CD4-positive, CD25-positive, alpha-beta regulatory T cell (primary cell): ENCODE data around the gene ATG9A. TPM values are rescaled to one million over a fixed set of nuclear protein-coding genes. Genes with fewer than 3 reads are reported as not detected.
A peak's percentile ranks its signal among the peaks of the same experiment; 100 is the strongest.

ENCODE experiments used
- ATAC-seq, 2 donors: fragments of 150-1000 bp; cut with Tn5 transposase; one replicate each; pipeline ENCODE4 v1.10.0; 2021; ENCODE audit warnings: low read depth in 2 of 2, moderate number of reproducible peaks in 2 of 2, moderate library complexity in 1 of 2
- DNase-seq, 3 donors: peaks; one replicate each; pipeline versions ENCODE4 v3.0.0 to v3.0.0-alpha.2; 2012 to 2022; ENCODE audit warnings: mixed read lengths in 1 of 3
- H3K27ac ChIP-seq: one replicate; pipeline ENCODE4 v1.7.0; 2013; ENCODE audit warnings: mild to moderate bottlenecking, low read length; ENCODE audit not compliant: insufficient read depth, poor library complexity, severe bottlenecking
- H3K27me3 ChIP-seq: one replicate; pipeline ENCODE4 v1.7.0; 2013; ENCODE audit warnings: low read length; ENCODE audit not compliant: control insufficient read depth, insufficient read depth
- H3K36me3 ChIP-seq: one replicate; pipeline ENCODE4 v1.7.0; 2013; ENCODE audit warnings: mild to moderate bottlenecking, low read length, moderate library complexity; ENCODE audit not compliant: control insufficient read depth, insufficient read depth
- H3K4me1 ChIP-seq: 2 replicates; pipeline ENCODE4 v1.7.0; 2013; ENCODE audit warnings: mild to moderate bottlenecking, low read length; ENCODE audit not compliant: insufficient read depth, control insufficient read depth, poor library complexity, severe bottlenecking
- H3K4me3 ChIP-seq: one replicate; pipeline ENCODE4 v1.7.0; 2013; ENCODE audit warnings: low read depth, mild to moderate bottlenecking, low read length, moderate library complexity
- H3K9me3 ChIP-seq, 2 experiments: 1 replicate in 1 of 2; 2 replicates in 1 of 2; pipeline ENCODE4 v1.7.0; 2013; ENCODE audit warnings: low read length in 2 of 2, mild to moderate bottlenecking in 1 of 2, moderate library complexity in 1 of 2; ENCODE audit not compliant: control insufficient read depth in 2 of 2
- H3K27ac Mint-ChIP-seq, 3 donors: one replicate each; pipeline ENCODE4 v1.8.0; 2020 to 2022; ENCODE audit warnings: mild to moderate bottlenecking in 3 of 3, mixed read lengths in 3 of 3, moderate library complexity in 2 of 3
- H3K27me3 Mint-ChIP-seq: one replicate; pipeline ENCODE4 v1.8.0; 2022; ENCODE audit warnings: mild to moderate bottlenecking, mixed read lengths
- H3K36me3 Mint-ChIP-seq: one replicate; pipeline ENCODE4 v1.8.0; 2020; ENCODE audit warnings: mixed read lengths
- H3K4me1 Mint-ChIP-seq, 4 donors: one replicate each; pipeline ENCODE4 v1.8.0; 2020 to 2022; ENCODE audit warnings: mixed read lengths in 4 of 4, mild to moderate bottlenecking in 1 of 4
- H3K4me3 Mint-ChIP-seq, 4 donors: one replicate each; pipeline ENCODE4 v1.8.0; 2020 to 2022; ENCODE audit warnings: mild to moderate bottlenecking in 4 of 4, mixed read lengths in 4 of 4, moderate library complexity in 3 of 4
- H3K9me3 Mint-ChIP-seq, 7 donors: one replicate each; pipeline ENCODE4 v1.8.0; 2020 to 2022; ENCODE audit warnings: mixed read lengths in 7 of 7, mild to moderate bottlenecking in 3 of 7, moderate library complexity in 2 of 7
- polyA plus RNA-seq, 4 donors: library from polyadenylated mRNA; unstranded; fragments of 300-500 nt; fragmentation: Illumina TruSeq; gene quantifications; one replicate each; pipeline ENCODE4 v1.2.3, GENCODE V29; 2021
- total RNA-seq: library from RNA; stranded (reverse); gene quantifications from one replicate; pipeline ENCODE4 v1.2.3, GENCODE V29; 2022

ATG9A gene
- total and polyA plus RNA-seq, 5 donors from 2014 or later: 18.7 to 68.0 (median 19.1) TPM

DNA sequence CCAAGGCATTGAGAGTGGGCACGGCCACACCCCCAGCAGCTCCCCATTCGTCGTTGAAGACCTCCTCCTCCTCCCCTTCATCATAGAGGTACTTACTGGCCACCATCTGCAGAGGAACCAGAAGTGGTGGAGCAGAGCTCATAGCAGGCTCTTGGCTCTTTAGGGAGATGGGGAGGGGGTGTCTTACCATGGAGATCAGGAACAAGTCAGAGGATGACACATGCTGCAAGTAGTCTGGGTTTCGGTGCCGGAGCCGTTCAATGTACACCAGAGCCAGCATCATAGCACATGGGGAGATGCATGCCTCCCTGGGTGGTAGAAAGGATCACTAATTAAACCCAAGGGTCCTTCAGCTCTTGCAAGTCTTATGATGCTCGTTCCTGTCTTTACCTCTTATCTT lies 54.6 kb downstream of the ATG9A start:
- peak overlapping the region; percentile 30 for H3K4me3 ChIP-seq
- peaks cover 61% of the 10 kb centered on the region for H3K4me1 ChIP-seq
- no peak overlapping the region for H3K27ac ChIP-seq
- H3K9me3 ChIP-seq: no peaks in the 10 kb centered on the region
- no peaks in the 10 kb centered on the region for H3K27me3 ChIP-seq
- no peak for DNase-seq
- H3K9me3 Mint-ChIP-seq: no peaks in the 10 kb centered on the region
- peaks cover 11% of the 10 kb centered on the region for H3K36me3 Mint-ChIP-seq
- peak overlapping the region in 2 of 3 donors; percentile 85 to 99 for H3K27ac Mint-ChIP-seq
- ATAC-seq: no peak
- peaks cover 11% of the 10 kb centered on the region for H3K27me3 Mint-ChIP-seq
- peaks cover 20 to 63% (median 40%) of the 10 kb centered on the region in 4 donors for H3K4me1 Mint-ChIP-seq
- H3K4me3 Mint-ChIP-seq: peak overlapping the region; percentile 89 to 97 (median 94)
- peaks cover 38% of the 10 kb centered on the region for H3K36me3 ChIP-seq

DNA sequence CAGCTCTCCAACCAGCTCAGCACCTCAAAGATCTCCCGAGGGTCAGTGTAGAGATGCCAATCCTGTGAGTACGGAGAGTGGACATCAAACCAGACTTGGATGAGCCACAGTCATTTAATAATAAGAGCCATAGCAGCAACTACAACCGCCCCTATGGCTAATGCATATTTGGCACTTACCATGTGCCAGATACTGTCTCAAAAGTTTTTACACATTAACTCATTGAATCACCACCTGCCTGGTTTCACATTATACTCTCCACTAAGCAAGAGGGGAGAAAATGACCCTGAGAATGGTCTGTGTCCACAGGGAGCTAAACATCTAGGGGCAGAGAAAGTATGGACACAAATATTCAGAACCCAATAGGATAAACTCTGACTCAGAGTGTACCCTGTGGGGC lies 55.3 kb downstream of the ATG9A start:
- H3K27ac Mint-ChIP-seq: peak overlapping the region; percentile 63 to 89 (median 80)
- peaks cover 11% of the 10 kb centered on the region for H3K27me3 Mint-ChIP-seq
- no peak for DNase-seq
- peak overlapping the region; percentile 47 to 97 (median 87) for H3K4me3 Mint-ChIP-seq
- no peaks in the 10 kb centered on the region for H3K27me3 ChIP-seq
- peaks cover 16 to 56% (median 35%) of the 10 kb centered on the region in 4 donors for H3K4me1 Mint-ChIP-seq
- H3K9me3 ChIP-seq: no peaks in the 10 kb centered on the region
- H3K36me3 ChIP-seq: peaks cover 36% of the 10 kb centered on the region
- peaks cover 11% of the 10 kb centered on the region for H3K36me3 Mint-ChIP-seq
- no peak overlapping the region for H3K4me3 ChIP-seq
- no peaks in the 10 kb centered on the region for H3K9me3 Mint-ChIP-seq
- H3K27ac ChIP-seq: no peak overlapping the region
- peaks cover 55% of the 10 kb centered on the region for H3K4me1 ChIP-seq
- no peak for ATAC-seq

DNA sequence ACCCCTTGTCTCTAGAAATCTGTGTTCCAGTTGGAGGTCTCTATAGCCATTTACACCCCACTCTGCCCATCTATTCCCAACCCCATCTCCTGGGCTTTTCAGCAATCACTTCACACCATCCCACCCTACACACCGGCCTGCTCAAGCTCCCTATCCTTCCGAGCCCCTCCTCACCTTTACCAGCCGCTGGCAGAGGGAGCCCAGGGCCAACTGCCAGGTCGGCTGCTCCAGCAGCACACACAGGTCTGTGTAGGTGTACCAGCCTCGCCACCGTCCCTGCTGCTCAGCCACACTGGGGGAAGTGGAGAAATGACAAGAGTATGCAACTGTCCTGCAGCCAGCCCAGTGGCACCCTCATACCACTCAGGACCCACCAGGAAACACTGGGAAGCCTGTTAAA lies 56.3 kb downstream of the ATG9A start:
- Histone ChIP-seq H3K4me1 (peaks cover 47% of the 10 kb centered on the region), H3K4me3 (no peak overlapping the region), H3K27ac (no peak overlapping the region), H3K27me3 (no peaks in the 10 kb centered on the region), H3K36me3 (peaks cover 36% of the 10 kb centered on the region), H3K9me3 (no peaks in the 10 kb centered on the region)
- Mint-ChIP-seq H3K27me3 (peaks cover 11% of the 10 kb centered on the region), H3K36me3 (peaks cover 11% of the 10 kb centered on the region), H3K4me3 (no peak overlapping the region), H3K9me3 (no peaks in the 10 kb centered on the region), H3K4me1 (peaks cover 12 to 51% (median 32%) of the 10 kb centered on the region in 4 donors), H3K27ac (peak overlapping the region in 2 of 3 donors; percentile 12 to 82)
- DNase-seq (no peak), ATAC-seq (no peak)

DNA sequence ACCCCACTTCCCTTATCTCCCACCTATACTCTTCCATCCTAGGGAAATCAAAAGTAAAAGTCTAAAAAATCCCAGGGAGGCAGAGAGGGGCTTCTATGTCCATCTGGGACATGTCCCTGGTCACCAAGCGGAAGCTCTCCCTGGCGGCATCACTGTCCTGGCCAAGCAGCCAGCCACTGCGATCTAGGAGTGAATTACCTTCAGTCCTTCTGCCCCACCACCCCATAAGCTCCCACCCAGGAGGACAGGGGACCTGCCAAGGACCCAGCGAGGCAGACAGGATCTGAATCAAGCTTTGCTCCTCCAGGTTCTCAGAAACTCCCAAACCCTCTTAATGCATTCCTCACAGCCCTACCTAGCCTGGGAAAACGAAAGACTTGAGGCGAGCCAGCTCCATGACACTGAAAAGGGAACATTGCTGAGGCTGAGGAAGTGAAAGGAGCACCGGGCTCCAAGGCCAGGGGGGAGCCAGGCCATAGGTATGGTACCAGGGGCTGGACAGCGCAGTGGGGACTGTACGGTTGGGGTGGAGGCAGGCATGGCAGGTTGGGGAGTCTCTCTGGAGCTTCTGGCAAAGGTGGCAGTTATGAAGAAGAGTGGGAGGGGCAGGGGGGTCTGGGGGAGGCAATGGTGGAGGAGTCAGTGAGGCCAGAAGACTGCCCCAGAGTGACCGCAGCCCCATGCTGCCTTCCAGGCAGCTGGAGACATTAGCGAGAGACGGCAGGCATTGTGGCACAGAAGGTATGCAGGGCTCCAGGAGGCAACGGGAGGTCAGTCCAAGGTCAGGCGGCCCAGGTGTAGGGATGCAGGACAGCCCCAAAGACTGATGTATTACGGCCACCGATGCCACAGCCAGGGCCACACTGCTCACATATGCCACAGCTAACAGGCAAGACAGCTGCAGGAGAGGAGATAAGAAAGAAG lies 56.9 kb downstream of the ATG9A start:
- DNase-seq (no peak), ATAC-seq (no peak)
- Mint-ChIP-seq H3K4me1 (peaks cover 12 to 49% (median 31%) of the 10 kb centered on the region in 4 donors), H3K4me3 (peak overlapping the region in 1 of 4 donors; percentile 85), H3K27ac (peak overlapping the region in 2 of 3 donors; percentile 12 to 79), H3K27me3 (peaks cover 7% of the 10 kb centered on the region), H3K9me3 (no peaks in the 10 kb centered on the region), H3K36me3 (peaks cover 11% of the 10 kb centered on the region)
- Histone ChIP-seq H3K4me3 (no peak overlapping the region), H3K9me3 (no peaks in the 10 kb centered on the region), H3K27me3 (no peaks in the 10 kb centered on the region), H3K27ac (no peak overlapping the region), H3K4me1 (peaks cover 42% of the 10 kb centered on the region), H3K36me3 (peaks cover 38% of the 10 kb centered on the region)

DNA sequence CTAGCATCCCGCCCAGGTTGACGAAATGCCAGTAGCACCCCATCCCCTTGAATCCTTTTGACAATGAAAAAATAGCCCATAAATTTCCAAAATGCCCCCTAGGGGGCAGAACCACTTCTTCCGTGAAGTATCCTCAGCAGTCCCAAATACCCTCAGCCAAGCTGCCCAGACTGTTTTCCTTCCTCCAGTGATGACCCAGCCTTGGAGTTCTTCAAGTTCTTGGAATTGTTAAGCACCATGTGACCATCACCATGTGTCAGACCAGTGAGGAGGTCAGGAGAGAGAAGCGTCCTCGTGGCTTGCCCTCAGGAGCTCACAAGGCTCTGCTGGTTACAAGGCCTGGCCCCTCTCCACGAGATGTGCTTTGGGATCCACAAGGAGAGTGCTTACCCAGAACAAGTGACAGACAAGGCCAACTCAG lies 58.2 kb downstream of the ATG9A start:
- no peaks in the 10 kb centered on the region for H3K9me3 Mint-ChIP-seq
- Histone ChIP-seq H3K27ac (peak overlapping the region; percentile 55), H3K36me3 (peaks cover 38% of the 10 kb centered on the region), H3K27me3 (no peaks in the 10 kb centered on the region), H3K4me1 (peaks cover 32% of the 10 kb centered on the region), H3K4me3 (no peak overlapping the region), H3K9me3 (no peaks in the 10 kb centered on the region)
- H3K27me3 Mint-ChIP-seq: no peaks in the 10 kb centered on the region
- H3K27ac Mint-ChIP-seq: peak overlapping the region; percentile 52 to 90 (median 83)
- peaks cover 11% of the 10 kb centered on the region for H3K36me3 Mint-ChIP-seq
- H3K4me1 Mint-ChIP-seq: peaks cover 12 to 44% (median 27%) of the 10 kb centered on the region in 4 donors
- peak overlapping the region in 2 of 4 donors; percentile 19 to 85 for H3K4me3 Mint-ChIP-seq
- peak in 2 of 3 donors; percentile 47 to 58 for DNase-seq
- no peak for ATAC-seq

DNA sequence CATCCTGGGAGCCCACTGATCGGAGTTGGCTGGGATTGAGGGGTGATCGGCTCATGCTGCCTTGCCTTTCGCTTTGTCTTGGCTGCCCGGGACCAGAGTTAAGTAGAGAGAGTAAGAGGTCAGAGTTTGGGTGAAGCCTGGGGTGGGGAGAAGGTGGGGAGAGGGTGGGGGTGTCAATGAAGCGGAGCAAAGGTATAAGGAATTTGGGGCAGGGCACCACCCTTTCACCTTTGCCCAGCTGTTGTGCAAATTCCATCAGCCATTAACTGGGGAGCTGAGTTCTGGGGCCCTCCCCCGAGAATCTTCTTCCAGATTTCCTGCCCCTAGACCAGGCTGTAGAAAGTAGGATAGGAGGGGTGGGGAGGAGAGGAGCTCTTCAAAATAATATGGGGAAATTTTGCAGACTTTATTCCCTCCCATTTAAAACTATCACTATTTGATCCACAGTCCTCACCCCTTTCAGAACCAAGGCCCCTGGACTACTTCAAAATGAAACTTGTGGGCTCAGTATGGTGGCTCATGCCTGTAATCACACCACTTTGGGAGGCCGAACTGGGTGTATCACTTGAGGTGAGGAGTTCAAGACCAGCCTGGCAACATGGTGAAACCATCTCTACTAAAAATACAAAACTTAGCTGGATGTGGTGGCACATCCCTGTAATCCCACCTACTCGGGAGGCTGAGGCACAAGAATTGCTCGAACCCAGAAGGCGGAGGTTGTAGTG lies 59.3 kb downstream of the ATG9A start, which contains the start of gene SLC23A3:
TSS of gene SLC23A3 (minus strand) at position 100 of the 725 bp plus-strand sequence. CDS start at position 55, 45 bp downstream.
- Histone ChIP-seq H3K36me3 (peaks cover 38% of the 10 kb centered on the region), H3K27ac (no peak within 1 kb of the TSS), H3K4me3 (no peak within 1 kb of the TSS), H3K27me3 (no peaks in the 10 kb centered on the region), H3K9me3 (no peaks in the 10 kb centered on the region), H3K4me1 (peaks cover 20% of the 10 kb centered on the region)
- Mint-ChIP-seq H3K27me3 (no peaks in the 10 kb centered on the region), H3K36me3 (peaks cover 15% of the 10 kb centered on the region), H3K4me1 (peaks cover 12 to 34% (median 21%) of the 10 kb centered on the region in 4 donors), H3K27ac (peak within 1 kb of the TSS in 2 of 3 donors; percentile 15 to 90), H3K4me3 (peak within 1 kb of the TSS in 1 of 4 donors; percentile 85), H3K9me3 (no peaks in the 10 kb centered on the region)
- DNase-seq (no peak), ATAC-seq (no peak)
